RWPE1 (cell line): ENCODE measurements around the gene ZNF462.

Experiments
- CTCF ChIA-PET: fragments of 350-600 bp; sonication (Branson Sonifier 250); formaldehyde crosslinking; extraction: SDS; loops from one replicate; lab custom pipeline; 2021; lab: Yijun Ruan, JAX
- POLR2A ChIA-PET: fragments of 400-600 bp; formaldehyde crosslinking; extraction: SDS; loops from one replicate; lab custom pipeline; 2020; ENCODE audit warnings: antibody characterized with exemption; ENCODE audit not compliant: low non-redundant PET; lab: Yijun Ruan, JAX
- DNase-seq: peaks from one replicate; pipeline ENCODE4 v3.0.0; 2012; ENCODE audit warnings: low spot score
- H3K27ac ChIP-seq: fragments of 450-650 bp; 2 replicates; pipeline ENCODE4 v1.5.1; 2017
- TF ChIP-seq, protein P1 (sequence below): fragments of 450-650 bp; conservative IDR thresholded peaks from 2 replicates; pipeline ENCODE4 v1.5.1; 2017; ENCODE audit warnings: low read depth, mild to moderate bottlenecking

The ZNF462 gene

GRCh38 chr9:106868565-106868964, 5.6 kb downstream of the ZNF462 start:
- CTCF ChIA-PET = interaction anchor here (0.6 kb wide), 2 partner anchors 439 to 955 kb away, joined by 3 to 4 read pairs; no protein-coding TSS in a partner anchor
- no peak for DNase-seq

DNA sequence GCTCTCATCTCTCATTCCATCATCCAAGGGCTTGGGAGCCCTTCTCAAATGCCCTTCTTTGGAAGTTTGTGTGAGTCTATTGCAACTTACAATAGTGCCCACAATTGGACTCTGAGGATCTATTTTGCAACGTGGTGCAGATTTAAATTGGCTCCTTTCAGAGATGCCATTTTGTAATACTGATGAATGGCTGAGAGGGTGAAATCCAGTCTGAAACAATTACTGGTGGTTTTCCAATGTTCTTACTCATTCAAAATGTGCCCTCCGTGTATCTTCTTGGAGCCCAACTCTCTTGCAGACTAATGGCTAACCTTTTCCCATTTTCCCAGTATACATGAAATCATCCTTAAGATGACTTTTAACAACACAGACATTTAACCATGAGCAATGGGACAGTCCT, 6.1 kb downstream of the ZNF462 start:
- no peak overlapping the region for H3K27ac ChIP-seq
- POLR2A ChIA-PET = no interaction called here
- TF ChIP-seq, protein P1, sequence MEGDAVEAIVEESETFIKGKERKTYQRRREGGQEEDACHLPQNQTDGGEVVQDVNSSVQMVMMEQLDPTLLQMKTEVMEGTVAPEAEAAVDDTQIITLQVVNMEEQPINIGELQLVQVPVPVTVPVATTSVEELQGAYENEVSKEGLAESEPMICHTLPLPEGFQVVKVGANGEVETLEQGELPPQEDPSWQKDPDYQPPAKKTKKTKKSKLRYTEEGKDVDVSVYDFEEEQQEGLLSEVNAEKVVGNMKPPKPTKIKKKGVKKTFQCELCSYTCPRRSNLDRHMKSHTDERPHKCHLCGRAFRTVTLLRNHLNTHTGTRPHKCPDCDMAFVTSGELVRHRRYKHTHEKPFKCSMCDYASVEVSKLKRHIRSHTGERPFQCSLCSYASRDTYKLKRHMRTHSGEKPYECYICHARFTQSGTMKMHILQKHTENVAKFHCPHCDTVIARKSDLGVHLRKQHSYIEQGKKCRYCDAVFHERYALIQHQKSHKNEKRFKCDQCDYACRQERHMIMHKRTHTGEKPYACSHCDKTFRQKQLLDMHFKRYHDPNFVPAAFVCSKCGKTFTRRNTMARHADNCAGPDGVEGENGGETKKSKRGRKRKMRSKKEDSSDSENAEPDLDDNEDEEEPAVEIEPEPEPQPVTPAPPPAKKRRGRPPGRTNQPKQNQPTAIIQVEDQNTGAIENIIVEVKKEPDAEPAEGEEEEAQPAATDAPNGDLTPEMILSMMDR = no peak
- DNase-seq = no peak
- CTCF ChIA-PET = interaction anchor here (0.6 kb wide), 1 partner anchor 72 kb away, joined by 3 read pairs; no protein-coding TSS in a partner anchor

More at GRCh38 chr9:106868565-106868964, 5.6 kb downstream of the ZNF462 start:
- TF ChIP-seq, protein P1 = no peak
- H3K27ac ChIP-seq = no peak overlapping the region
- POLR2A ChIA-PET = no interaction called here

DNA sequence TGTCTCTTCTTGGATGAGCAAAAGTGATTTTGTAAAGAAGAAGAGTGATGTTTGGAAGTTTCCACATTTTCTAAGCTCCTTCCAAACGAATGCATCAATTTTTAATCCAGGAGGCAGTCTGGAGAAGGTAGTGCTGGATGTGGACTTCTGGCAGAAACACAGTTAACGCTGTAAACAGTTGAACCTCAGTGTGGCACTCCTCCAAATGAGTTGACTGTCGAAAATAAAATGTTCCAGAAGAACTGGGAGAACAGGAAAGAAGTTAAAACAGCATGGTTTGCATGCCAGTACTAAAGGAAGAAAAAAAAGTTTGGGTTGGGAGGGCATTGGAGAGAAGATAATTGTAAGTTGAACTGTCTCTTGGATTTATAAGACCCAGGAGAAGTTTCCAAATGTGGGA, 6.5 kb downstream of the ZNF462 start:
- no peak overlapping the region for H3K27ac ChIP-seq
- CTCF ChIA-PET = interaction anchor here (0.6 kb wide), 2 partner anchors 73 to 109 kb away, joined by 3 read pairs; no protein-coding TSS in a partner anchor
- TF ChIP-seq, protein P1 = no peak
- no peak for DNase-seq
- POLR2A ChIA-PET = no interaction called here

- ChIA-PET POLR2A (no interaction called here), CTCF (interaction anchor here (0.6 to 0.7 kb wide), 2 partner anchors 13 to 1766 kb away, joined by 3 to 6 read pairs; no protein-coding TSS in a partner anchor)
- DNase-seq = no peak
- H3K27ac ChIP-seq = no peak overlapping the region
- TF ChIP-seq, protein P1 = no peak
Observed at GRCh38 chr9:106872641-106873040, 9.7 kb downstream of the ZNF462 start.

- DNase-seq = no peak
- H3K27ac ChIP-seq = no peak overlapping the region
- ChIA-PET CTCF (no interaction called here), POLR2A (no interaction called here)
- TF ChIP-seq, protein P1 = no peak
Observed at GRCh38 chr9:106874031-106874430, 11.1 kb downstream of the ZNF462 start.

DNA sequence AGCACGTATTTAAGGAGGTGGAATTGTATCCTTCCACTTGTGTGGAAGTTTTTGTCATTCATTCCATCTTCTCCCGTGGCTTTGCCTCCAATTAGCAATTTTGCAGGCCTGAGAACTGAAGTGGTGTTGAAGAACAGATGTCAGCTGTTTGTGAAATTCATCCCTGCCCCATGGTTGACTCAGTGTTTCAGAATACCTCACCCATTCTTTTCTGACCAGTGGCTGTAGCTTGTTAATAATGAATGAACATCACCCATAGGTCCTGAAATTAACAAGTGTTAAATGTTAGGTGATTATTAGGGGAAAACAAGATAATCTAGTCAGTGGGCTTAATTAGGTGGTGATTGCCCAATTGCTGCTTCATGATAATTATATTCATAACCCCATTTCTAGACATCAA, 11.7 kb downstream of the ZNF462 start:
- ChIA-PET CTCF (no interaction called here), POLR2A (no interaction called here)
- no peak overlapping the region for H3K27ac ChIP-seq
- TF ChIP-seq, protein P1 = no peak
- DNase-seq = no peak
